ENCODE results near the gene SUMF2. TPM values are rescaled to one million over a fixed set of nuclear protein-coding genes. Genes with fewer than 3 reads are reported as not detected.
"Not testable (repeated sequence)": the region's sequence is repeated elsewhere in the genome, so short reads cannot be mapped to it uniquely, and the experiment has no call there.

The SUMF2 gene
- 10 to 100 TPM; 71.4 to 93.2 (median 80.8) TPM for total RNA-seq

DNA sequence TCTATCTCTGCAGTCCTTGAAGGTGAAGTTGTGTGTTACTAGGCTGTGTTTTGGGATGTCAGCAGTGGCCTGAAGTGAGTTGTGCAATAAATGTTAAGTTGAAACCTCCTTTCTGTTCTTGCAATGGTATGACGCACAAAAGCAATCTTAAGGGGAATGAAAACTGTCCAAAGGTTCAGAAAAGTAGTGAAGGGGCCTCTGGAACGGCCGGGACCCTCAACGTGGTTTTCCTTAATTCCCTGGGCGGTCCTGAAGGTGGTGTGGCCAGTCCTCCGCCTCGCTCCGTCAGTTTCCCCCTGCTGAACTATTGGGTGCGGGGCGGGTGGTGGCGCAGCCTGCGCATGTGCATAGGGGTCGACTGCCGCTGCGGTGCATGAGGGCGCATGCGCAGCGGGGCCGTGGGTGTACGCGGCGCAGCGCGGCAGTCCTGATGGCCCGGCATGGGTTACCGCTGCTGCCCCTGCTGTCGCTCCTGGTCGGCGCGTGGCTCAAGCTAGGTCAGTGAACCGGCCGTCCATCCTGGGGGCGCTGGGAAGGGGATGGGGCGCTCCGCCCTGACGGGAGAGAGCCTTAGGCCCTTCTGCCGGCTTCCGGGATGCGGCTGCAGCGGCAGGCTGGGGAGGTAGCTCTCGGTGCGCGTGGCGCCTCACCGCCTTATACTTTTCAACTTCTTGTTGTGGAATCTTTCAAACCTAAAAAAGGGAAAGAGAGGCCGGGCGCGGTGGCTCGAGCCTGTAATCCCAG, at the start of gene SUMF2:
SUMF2 (plus strand) TSS at position 405 of the 744 bp plus-strand sequence; CDS start at position 431, 26 bp downstream.
- peak; percentile 85 for TF ChIP-seq POLR2A (IDR thresholded peaks at IDR 0.05; ENCODE audit: low read depth)
- no peak for TF ChIP-seq EP300 (IDR thresholded peaks at IDR 0.05)
- TF ChIP-seq POLR2AphosphoS5 (IDR thresholded peaks at IDR 0.05) = peak; percentile 97
- TF ChIP-seq, protein P1, sequence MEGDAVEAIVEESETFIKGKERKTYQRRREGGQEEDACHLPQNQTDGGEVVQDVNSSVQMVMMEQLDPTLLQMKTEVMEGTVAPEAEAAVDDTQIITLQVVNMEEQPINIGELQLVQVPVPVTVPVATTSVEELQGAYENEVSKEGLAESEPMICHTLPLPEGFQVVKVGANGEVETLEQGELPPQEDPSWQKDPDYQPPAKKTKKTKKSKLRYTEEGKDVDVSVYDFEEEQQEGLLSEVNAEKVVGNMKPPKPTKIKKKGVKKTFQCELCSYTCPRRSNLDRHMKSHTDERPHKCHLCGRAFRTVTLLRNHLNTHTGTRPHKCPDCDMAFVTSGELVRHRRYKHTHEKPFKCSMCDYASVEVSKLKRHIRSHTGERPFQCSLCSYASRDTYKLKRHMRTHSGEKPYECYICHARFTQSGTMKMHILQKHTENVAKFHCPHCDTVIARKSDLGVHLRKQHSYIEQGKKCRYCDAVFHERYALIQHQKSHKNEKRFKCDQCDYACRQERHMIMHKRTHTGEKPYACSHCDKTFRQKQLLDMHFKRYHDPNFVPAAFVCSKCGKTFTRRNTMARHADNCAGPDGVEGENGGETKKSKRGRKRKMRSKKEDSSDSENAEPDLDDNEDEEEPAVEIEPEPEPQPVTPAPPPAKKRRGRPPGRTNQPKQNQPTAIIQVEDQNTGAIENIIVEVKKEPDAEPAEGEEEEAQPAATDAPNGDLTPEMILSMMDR (IDR thresholded peaks at IDR 0.05) = peak in 2 of 3 experiments; percentile 19
- Histone ChIP-seq H3K9me3 (no peaks in the 10 kb centered on the region), H3K4me1 (peaks cover 12 to 18% (median 15%) of the 10 kb centered on the region in 4 donors), H3K36me3 (peaks cover 21 to 54% (median 51%) of the 10 kb centered on the region in 4 donors), H3K27me3 (no peaks in the 10 kb centered on the region), H3K4me3 (peak within 1 kb of the TSS; percentile 72 to 90 (median 80)), H3K27ac (replicated peaks in 1 of 4) (peak within 1 kb of the TSS; percentile 86 to 96 (median 92))
- 2% methylated on average over 24 of the region's 49 CpGs for WGBS
- peak; percentile 97 for DNase-seq (ENCODE audit: extremely low spot score)
- intact Hi-C loops (cut with DNase I) = no loop called here

DNA sequence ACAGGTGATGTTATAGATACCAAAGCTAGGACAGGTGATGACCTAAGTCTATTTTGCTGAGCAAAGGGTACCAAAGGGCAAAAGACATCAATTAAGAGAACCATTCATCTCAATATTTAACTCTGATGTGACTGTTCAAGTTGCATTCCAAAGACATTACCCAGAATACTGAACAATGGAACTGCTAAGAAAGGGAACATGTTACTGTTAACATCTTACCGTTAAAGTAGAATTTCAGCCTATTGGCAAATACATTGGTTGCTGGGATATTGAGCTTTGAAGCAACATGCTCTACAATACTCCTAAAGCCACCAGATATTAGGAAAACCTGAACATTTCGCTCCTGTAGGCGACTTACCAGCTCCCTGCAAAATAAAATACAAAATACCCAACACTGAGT, 47.1 kb upstream of the SUMF2 start:
- H3K4me1 ChIP-seq; H3K27me3 ChIP-seq; H3K4me3 ChIP-seq; DNase-seq (ENCODE audit: extremely low spot score); intact Hi-C loops (cut with DNase I); H3K9me3 ChIP-seq; H3K27ac ChIP-seq (replicated peaks in 1 of 4): not testable (repeated sequence)
- WGBS = 91% methylated on average over 3 of the region's 3 CpGs
- peaks cover 0 to 67% (median 34%) of the 10 kb centered on the region in 4 donors for H3K36me3 ChIP-seq

GRCh38 chr7:56019501-56019900, 44.6 kb upstream of the SUMF2 start:
- DNase-seq (ENCODE audit: extremely low spot score) = no peak
- no peaks in the 10 kb centered on the region for H3K27me3 ChIP-seq
- TF ChIP-seq EP300 (IDR thresholded peaks at IDR 0.05) = no peak
- TF ChIP-seq, protein P1 (IDR thresholded peaks at IDR 0.05) = no peak
- TF ChIP-seq POLR2AphosphoS5 (IDR thresholded peaks at IDR 0.05) = no peak
- TF ChIP-seq POLR2A (IDR thresholded peaks at IDR 0.05; ENCODE audit: low read depth) = no peak
- H3K36me3 ChIP-seq = peaks cover 0 to 56% (median 31%) of the 10 kb centered on the region in 4 donors
- no peak overlapping the region for H3K27ac ChIP-seq (replicated peaks in 1 of 4)
- H3K9me3 ChIP-seq = no peaks in the 10 kb centered on the region
- H3K4me1 ChIP-seq = no peaks in the 10 kb centered on the region
- WGBS = 83% methylated on average over 9 of the region's 9 CpGs
- intact Hi-C loops (cut with DNase I) = no loop called here
- H3K4me3 ChIP-seq = no peak overlapping the region

DNA sequence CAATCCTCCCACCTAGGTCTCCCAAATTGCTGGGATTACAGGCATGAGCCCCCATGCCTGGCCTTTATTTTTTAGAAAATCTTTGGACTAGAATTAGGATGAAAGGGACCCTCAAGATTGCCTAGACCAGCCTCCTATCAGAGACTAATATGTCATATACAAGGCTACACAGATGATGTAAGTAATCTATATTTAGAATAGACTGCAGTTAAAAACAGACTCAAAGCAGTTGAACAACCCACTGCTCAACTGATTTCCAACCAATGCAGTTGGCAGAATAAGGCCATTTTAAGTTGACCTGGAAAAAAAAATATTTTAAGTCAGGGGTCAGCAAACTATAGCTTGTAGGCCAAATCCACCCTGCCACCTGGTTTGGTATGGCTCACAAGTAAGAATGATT, 40.6 kb upstream of the SUMF2 start:
- Histone ChIP-seq H3K36me3 (peaks cover 0 to 38% (median 26%) of the 10 kb centered on the region in 4 donors), H3K4me3 (no peak overlapping the region), H3K27me3 (no peaks in the 10 kb centered on the region), H3K9me3 (no peaks in the 10 kb centered on the region), H3K4me1 (no peaks in the 10 kb centered on the region), H3K27ac (replicated peaks in 1 of 4) (no peak overlapping the region)
- DNase-seq (ENCODE audit: extremely low spot score) = no peak
- intact Hi-C loops (cut with DNase I) = no loop called here
- TF ChIP-seq EP300 (IDR thresholded peaks at IDR 0.05) = no peak
- TF ChIP-seq, protein P1 (IDR thresholded peaks at IDR 0.05) = no peak
- no peak for TF ChIP-seq POLR2AphosphoS5 (IDR thresholded peaks at IDR 0.05)

DNA sequence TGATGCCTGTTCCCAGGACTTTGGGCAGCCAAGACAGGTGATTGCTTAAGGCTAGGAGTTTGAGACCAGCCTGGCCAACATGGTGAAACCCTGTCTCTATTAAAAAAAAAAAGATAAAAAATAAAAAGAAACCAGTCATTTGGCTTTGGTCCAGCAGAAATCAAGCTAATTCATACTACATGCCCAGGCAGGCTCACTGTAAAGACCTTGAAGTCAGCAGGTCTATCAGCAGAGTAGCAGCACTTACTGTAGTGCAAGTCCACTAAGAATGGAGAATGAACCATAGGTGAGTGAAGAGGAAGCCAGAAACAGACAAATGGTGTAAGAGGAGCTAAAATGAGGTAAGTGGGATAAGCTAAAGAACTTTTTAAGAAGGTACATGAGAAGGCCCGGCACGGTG, 37.5 kb upstream of the SUMF2 start:
- Histone ChIP-seq H3K27ac (replicated peaks in 1 of 4) (no peak overlapping the region), H3K4me3 (no peak overlapping the region), H3K9me3 (no peaks in the 10 kb centered on the region), H3K4me1 (no peaks in the 10 kb centered on the region), H3K36me3 (peaks cover 0 to 17% (median 7%) of the 10 kb centered on the region in 4 donors), H3K27me3 (no peaks in the 10 kb centered on the region)
- WGBS = 98% methylated on average over 2 of the region's 2 CpGs
- no peak for TF ChIP-seq EP300 (IDR thresholded peaks at IDR 0.05)
- TF ChIP-seq POLR2AphosphoS5 (IDR thresholded peaks at IDR 0.05) = no peak
- no peak for TF ChIP-seq POLR2A (IDR thresholded peaks at IDR 0.05; ENCODE audit: low read depth)
- TF ChIP-seq, protein P1 (IDR thresholded peaks at IDR 0.05) = no peak
- no peak for DNase-seq (ENCODE audit: extremely low spot score)
- intact Hi-C loops (cut with DNase I) = no loop called here

All from esophagus muscularis mucosa (tissue), 4 donors.